Measurements from ENCODE around the gene TCEAL8.

TCEAL8 gene

GRCh38 chrX:103275947-103276567, 21.1 kb upstream of the TCEAL8 start:
- H3K9me3 Mint-ChIP-seq: peaks cover 6% of the 10 kb centered on the region
- no peaks in the 10 kb centered on the region for H3K4me1 Mint-ChIP-seq
- no peaks in the 10 kb centered on the region for H3K36me3 Mint-ChIP-seq (ENCODE audit: low read depth)
- no peak for TF ChIP-seq CTCF (IDR thresholded peaks at IDR 0.05; ENCODE audit: unreplicated experiment in 3 of 3)
- peak overlapping the region; percentile 34 to 59 (median 37) for H3K4me3 Mint-ChIP-seq
- no peak overlapping the region for H3K27ac Mint-ChIP-seq
- H3K27me3 Mint-ChIP-seq (ENCODE audit: low read depth): peaks cover 8% of the 10 kb centered on the region

GRCh38 chrX:103274284-103274683, 19.3 kb upstream of the TCEAL8 start:
- H3K36me3 Mint-ChIP-seq (ENCODE audit: low read depth): no peaks in the 10 kb centered on the region
- no peak overlapping the region for H3K27ac Mint-ChIP-seq
- H3K4me1 Mint-ChIP-seq: no peaks in the 10 kb centered on the region
- H3K9me3 Mint-ChIP-seq: peaks cover 2% of the 10 kb centered on the region
- TF ChIP-seq CTCF (IDR thresholded peaks at IDR 0.05; ENCODE audit: unreplicated experiment in 3 of 3): no peak
- no peak overlapping the region for H3K4me3 Mint-ChIP-seq
- H3K27me3 Mint-ChIP-seq (ENCODE audit: low read depth): peaks cover 8% of the 10 kb centered on the region

GRCh38 chrX:103258275-103258674, 3.3 kb upstream of the TCEAL8 start:
- Mint-ChIP-seq H3K36me3 (ENCODE audit: low read depth) (peaks cover 10% of the 10 kb centered on the region), H3K9me3 (peaks cover 4% of the 10 kb centered on the region), H3K4me1 (peaks cover 10% of the 10 kb centered on the region)

GRCh38 chrX:103256651-103257050, 1.7 kb upstream of the TCEAL8 start:
- peaks cover 17% of the 10 kb centered on the region for H3K36me3 Mint-ChIP-seq (ENCODE audit: low read depth)
- H3K27me3 Mint-ChIP-seq (ENCODE audit: low read depth): no peaks in the 10 kb centered on the region
- peaks cover 19% of the 10 kb centered on the region for H3K4me1 Mint-ChIP-seq
- peak overlapping the region in 2 of 3 experiments; percentile 49 to 60 for H3K4me3 Mint-ChIP-seq
- no peak for TF ChIP-seq CTCF (IDR thresholded peaks at IDR 0.05; ENCODE audit: unreplicated experiment in 3 of 3)
- peak overlapping the region in 1 of 3 experiments; percentile 48 for H3K27ac Mint-ChIP-seq
- no peaks in the 10 kb centered on the region for H3K9me3 Mint-ChIP-seq

More at GRCh38 chrX:103258275-103258674, 3.3 kb upstream of the TCEAL8 start:
- H3K27ac Mint-ChIP-seq: no peak overlapping the region
- no peak overlapping the region for H3K4me3 Mint-ChIP-seq
- H3K27me3 Mint-ChIP-seq (ENCODE audit: low read depth): no peaks in the 10 kb centered on the region
- TF ChIP-seq CTCF (IDR thresholded peaks at IDR 0.05; ENCODE audit: unreplicated experiment in 3 of 3): no peak

- Mint-ChIP-seq H3K36me3 (ENCODE audit: low read depth) (peaks cover 17% of the 10 kb centered on the region), H3K27me3 (ENCODE audit: low read depth) (no peaks in the 10 kb centered on the region), H3K4me1 (peaks cover 19% of the 10 kb centered on the region), H3K9me3 (no peaks in the 10 kb centered on the region), H3K4me3 (peak overlapping the region; percentile 91 to 97 (median 96)), H3K27ac (peak overlapping the region; percentile 97 to 99 (median 99))
- TF ChIP-seq CTCF (IDR thresholded peaks at IDR 0.05; ENCODE audit: unreplicated experiment in 3 of 3): no peak
These were observed 657 bp downstream of the TCEAL8 start for GRCh38 chrX:103254171-103254824.
